Fibroblast of skin of scalp (primary cell): ENCODE results near the gene C1QTNF6.
"Not testable (repeated sequence)": the region's sequence is repeated elsewhere in the genome, so short reads cannot be mapped to it uniquely, and the experiment has no call there.

Experiments used
- DNase-seq: peaks from one replicate; pipeline ENCODE4 v3.0.0-alpha.2; 2013

Gene C1QTNF6

DNA sequence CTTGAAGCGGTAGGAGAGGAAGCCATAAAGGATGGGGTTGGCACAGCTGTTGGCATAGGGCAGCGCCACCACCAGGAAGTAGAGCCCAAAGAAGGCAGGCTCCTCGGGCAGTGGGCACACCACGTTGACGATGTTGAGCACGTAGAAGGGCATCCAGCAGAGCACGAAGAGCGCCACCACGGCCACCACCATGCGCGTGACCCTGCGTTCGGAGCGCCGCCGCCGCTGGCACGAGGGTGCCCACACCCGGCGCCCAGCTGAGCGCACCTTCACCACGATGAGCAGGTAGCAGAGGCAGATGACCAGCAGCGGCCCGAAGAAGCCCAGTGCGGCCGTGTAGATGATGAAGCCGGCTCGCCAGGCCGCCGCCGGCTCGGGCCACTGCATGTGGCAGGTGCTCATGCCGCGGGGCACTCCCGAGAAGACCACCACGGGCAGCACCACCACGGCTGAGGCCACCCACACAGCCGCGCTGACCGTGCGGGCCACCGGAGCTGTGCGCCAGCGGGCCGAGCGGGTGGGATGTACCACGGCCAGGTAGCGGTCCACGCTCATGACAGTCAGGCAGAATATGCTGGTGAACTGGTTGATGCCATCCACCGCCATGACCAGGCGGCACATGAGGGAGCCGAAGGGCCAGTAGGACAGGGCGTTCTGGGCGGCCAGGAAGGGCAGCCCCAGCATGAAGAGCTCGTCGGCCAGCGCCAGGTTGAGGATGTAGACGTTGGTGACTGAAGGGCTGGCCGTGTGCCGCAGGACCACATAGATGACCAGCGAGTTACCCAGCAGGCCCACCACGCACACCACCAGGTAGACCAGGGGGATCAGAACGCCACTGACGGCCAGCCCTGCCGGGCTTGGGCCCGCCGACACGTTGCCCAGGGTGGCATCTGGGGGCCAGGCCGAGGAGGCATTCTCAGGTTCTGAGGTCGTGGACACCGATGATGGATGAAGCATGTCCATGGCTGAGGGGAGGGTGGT, 19.1 kb upstream of the C1QTNF6 start:
- no peak for DNase-seq

DNA sequence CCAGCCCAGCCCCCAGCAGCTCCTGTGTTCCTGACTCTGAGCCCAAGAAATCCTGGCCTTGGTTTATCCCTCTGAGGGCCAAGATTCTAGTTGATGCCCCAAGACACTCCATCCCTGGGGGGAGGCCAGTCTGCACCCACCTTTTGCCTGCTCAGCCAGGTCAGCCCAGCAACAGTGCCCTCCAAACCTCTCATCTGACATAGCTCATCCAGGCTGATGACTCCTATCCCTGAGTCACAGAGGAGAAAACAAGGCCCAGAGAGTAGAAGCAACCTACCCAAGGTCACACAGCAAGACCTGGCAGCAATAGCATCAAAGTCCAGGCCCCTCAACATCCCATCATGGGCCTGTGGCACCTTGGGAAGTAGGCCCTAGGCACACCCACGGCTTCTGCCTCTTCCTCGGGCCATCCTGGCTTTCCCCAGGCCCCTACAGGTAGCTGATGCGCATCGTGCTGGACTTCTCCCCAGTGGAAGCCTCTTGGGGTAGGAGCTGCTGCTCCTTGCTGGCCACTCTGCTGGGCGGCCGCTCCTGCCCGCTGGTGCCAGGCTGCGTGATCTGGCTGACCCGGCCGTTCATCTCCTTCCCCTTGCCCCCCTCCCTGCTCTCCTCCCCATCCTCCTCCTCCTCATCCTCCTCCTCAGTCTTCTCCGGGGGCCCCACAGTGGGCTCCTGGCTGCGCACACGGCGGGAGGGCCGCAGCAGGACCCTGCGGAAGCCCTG, 18.2 kb upstream of the C1QTNF6 start:
- no peak for DNase-seq

DNA sequence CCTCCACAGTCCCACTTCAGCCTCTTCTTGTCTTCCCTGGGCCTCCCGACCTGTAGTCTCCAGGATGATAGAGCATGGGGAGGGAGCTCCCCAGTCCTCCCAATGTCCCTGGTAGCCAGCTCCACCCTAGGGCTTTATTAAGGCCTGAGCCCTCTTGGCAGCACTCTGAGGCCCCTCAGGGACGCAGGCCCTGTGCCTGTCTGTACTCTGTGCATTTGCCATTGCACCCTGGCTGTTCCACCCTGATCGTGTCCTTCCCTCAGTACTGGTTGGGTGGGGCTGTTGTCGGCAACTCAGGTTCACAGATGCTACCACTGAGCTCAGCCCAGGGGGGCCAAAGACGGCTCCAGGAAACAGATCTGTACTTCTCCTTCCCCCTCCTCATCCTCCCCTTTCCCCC, 17.0 kb upstream of the C1QTNF6 start:
- DNase-seq = no peak

DNA sequence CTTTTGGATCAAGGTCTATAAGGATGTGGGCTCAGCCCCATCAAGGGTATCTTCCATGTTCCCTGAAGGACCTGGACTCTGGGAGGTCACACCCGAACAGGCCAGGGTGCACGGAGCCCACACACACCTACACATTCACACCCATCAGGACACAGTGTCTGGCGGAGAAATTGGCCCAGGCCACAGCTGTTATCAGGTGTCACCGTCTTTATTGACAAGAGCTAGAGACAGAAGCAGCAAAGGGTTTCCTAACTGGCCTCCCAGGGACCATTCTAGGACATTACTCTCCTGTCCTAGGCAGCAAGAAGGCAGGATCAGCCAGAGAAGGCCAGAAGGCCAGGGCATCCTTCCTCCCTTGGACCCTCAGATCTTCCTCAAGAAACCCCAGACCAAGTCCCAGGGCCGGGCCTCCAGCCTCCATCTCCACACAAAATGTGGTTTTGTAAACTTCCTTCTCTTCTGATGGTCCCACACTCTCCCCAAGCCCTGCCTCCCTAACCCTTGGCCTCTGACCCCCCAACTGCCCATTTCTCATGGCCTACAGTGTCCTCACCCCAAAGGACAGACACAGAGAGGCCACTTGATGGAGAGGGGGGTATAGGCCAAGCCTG, 16.1 kb upstream of the C1QTNF6 start:
- no peak for DNase-seq

DNA sequence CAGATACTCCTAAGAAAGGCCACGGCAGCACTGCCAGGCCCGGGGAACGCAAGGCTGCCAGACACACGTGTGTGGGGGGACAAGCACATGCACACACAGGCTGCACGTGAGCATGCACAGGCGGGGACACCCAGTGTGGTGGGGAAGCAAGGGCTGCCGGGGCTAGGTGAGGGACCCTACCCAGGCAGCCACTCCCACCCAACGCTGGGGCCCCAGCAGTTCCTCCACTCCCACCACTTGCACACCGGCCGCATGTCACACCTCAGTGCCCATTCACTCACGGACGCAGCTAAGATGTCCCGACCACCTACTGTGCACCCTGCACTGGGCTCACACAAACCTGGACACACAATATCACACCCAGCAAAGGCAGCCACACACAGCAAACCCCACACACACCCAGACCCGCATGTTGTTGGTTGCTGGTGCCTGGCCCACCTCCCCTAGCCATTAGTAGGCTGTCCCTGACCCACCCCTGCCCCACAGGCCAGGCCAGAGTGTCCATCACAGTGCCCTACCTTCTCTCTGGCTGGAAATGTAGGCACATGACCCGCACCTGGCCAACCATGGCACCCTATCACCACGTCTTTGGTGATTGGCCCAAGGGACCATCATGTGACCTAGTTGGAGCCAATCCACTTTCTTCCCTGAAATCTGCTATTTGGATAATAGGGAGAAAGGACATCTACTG, 15.5 kb upstream of the C1QTNF6 start:
- DNase-seq = no peak

DNA sequence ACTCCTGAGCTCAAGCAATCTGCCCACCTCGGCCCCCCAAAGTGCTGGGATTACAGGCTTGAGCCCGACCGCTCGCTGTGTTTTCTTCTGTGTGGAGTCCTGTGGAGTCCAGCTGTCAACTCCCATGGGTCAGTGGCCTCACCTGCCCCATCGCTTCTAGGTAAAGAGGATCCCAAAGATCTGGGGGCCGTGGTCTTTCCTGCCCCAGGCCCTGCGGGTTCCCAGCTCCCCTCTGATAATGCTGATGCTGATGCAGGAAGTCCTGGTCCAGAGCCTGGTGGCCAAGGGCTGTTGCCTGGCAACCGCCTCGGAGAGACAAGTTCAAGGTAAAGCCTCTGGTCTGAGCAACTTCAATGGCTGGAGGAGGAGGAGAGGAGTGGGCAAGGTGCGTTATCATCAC, 14.7 kb upstream of the C1QTNF6 start:
- no peak for DNase-seq

DNA sequence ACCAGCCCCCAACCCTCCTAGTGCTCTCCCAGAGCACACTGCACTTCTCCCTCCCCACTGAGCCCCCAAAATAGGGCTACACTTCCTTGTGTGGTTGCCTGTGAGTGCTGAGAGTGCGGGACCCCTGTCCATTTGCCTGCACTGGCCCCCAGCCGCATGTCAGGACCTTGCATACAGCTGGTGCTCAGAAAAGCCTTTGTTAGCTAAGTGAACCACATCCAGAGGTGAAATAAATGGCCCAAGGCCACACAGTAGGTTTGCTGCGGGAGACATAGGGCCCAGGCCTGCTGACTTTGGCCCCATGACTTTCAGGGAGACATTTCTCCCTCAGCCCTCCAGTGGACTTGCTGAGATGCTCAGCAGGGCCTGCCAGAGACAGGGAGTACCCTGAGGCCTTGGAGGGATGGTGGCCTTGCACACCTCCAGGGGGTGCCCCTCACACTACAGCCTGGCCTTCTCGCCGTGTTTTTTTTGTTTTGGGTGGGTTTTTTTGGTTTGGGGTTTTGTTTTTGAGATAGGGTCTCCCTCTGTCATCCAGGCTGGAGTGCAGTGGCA, 14.0 kb upstream of the C1QTNF6 start:
- DNase-seq = no peak

DNA sequence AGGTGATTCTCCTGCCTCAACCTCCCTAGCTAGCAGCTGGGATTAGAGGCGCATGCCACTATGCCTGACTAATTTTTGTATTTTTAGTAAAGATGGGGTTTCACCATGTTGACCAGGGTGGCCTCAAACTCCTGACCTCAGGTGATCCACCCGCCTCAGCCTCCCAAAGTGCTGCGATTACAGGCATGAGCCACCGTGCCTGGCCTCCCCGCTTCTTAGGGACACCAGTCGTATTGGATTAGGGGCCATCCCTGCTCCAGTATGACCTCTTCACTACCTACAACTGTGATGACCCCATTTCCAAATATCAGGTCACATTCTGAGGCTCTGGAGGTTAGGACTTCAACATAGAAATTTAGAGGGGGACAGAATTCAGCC, 13.4 kb upstream of the C1QTNF6 start:
- not testable (repeated sequence) for DNase-seq

DNA sequence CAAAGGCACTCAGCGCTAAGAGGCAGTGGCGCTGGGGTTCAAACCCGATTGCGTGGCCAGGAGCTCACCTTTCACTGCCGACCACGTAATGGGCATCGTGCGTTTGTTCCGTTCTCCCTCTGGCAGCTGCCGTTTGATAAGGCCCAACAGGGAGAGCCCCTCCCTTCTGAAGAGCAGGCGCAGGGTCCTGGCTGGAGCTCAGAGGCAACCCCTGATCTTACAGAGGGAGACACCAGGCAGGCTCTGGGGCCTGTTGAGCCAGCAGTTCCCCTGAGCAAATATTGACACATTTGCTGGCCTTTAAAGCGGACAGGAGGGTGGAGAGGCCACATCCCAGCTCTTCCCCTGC, 11.7 kb upstream of the C1QTNF6 start:
- no peak for DNase-seq

DNA sequence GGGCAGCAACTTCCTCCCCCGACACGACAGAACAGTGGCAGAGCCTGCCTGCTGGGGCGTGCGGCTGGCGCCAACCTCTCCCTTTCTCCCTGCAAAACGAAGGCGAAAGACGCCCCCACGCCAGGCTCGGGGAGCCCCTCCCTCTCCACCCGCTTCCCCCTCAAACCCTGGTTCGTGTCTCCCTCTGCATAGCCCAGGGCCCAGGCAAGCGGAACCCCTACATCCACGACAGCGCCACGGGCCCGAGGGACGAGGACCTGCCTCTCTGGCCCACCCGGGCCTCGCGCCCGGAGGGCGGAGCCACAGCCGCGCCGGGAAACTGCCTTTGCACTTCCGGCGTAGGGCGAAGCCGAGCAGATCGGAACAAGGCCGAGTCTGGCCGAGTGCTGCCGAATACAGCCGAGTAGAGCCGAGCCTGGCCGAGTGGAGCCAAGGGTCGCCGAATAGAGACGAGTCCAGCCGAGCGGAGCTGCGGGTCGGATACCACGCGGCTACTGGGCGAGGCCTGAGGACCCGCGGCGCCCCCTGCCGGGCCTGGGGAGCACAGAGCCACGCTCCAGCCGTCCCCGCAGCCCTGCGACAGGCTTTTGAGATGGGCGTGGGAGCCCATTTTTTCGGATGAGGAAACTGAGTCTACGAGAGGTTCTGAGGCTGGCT, 11.2 kb upstream of the C1QTNF6 start:
- peak; percentile 97 for DNase-seq

DNA sequence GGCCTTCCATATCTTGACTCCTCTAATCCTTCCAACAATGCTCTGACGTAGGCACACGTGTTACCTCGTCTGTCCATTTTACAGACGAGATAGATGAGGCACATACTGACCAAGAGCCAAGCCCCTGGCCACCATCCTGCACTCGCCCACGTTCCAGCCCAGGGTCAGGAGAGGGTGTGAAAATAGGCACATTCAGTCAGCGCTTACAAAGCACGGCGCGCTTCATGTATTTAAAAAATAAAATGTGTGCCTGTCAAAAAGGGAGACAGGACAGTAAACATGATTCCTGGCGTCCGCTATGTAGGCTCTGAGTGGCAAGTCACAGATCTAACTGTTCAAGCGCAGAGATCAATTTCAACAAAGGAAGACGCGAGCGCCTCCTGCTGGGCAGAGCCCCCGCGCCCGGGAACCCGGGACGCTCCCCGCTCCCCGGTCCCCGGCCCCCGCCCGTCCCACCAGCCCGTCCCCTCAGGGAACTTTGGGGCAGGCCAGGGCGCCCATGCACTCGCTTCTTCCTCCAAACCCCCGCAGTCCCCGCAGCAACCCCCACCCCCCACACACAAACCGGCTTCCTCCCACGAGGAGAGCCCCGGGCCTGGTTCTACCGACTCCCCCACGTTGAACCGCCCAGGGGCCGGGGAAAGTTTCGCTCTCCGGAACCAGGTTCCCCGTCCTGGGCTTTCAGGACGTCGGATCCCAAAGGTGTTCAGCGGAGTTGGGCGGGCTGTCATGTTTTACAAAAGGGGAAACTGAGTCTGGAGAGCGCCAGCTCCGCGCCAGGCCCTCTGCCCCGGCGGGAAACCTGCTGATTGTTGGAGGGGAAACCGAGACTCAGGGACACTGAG, 10.4 kb upstream of the C1QTNF6 start:
- DNase-seq = peak; percentile 72

DNA sequence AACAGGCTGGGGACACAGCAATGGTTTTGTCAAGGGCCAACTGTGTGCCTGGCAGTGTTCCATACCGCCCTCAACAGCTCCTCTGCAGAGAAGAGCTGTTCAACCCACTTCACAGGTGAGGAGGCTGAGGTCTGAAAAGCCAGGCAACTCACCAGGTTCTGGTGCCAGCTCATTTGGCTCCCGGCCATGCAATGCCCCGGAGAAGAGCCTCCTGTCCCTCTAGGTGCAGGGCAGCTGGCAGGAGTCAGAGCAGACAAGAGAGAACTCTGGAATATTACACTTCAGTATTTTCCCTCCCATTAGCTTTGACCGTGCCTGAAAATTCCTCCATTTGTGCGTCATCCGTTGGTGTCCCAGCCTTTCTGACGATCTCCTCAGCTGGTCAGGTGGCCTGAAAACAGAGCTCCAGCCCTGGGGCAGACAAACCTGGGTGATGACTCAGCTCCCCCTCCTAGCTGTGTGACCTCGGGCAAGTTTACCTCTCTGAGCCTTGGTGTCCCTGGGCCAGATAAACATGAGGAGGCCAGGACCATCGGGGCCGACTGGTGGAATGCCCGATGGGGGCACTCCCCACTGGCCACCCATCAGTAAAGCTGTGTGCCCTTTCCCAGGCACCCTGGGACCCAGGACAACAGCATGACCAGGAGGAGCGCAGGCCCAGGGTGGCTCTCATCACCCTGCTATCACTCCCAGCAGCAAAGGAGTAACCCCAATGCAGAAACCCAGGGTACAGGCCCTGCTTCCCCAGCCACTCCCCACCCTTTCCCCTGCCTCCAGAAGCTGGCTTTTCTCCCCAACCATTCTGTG, 9.6 kb upstream of the C1QTNF6 start:
- no peak for DNase-seq

DNA sequence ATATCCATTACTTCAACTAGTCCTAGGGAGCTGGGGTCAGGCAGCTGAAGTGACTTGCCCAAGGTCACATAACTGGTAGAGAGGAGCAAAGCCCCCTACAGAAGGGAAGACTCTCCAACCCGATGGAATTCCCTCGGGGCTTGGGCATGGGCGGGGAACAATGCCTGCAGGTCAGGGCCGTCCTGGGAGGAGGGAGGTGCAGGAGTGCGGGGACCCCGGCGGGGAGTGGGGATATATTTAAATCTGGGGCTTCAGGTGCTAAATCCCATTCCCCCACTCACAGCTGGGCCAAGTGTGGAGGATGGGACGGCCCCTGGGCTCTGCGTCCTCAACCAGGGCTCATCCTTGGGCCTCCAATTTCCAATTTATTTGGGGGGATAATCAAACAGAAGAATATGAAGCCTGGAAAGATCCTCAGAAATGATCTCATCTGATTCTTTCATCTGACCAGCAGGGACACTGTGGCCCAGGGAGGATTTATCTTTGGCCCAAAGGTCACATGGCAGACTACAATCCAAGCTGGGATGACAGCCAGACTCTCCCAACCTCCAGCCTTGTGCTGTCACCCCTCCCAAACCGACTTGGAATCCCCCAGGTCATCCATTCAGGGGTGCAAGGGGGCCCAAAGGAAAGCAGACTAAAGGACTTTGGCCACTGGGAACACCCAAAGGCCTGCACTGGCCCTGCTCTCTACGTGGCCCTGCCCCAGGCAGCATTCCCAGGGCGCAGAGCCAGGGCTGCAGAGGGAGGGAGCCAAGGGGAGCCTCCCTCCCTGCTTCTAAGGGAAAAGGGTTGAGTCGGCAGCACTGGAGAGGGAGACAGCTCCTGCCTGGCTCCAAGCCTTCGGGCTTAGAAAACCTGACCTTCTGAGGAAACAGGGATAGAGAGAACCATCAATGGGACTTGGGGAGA, 8.7 kb upstream of the C1QTNF6 start:
- peak; percentile 79 for DNase-seq

DNA sequence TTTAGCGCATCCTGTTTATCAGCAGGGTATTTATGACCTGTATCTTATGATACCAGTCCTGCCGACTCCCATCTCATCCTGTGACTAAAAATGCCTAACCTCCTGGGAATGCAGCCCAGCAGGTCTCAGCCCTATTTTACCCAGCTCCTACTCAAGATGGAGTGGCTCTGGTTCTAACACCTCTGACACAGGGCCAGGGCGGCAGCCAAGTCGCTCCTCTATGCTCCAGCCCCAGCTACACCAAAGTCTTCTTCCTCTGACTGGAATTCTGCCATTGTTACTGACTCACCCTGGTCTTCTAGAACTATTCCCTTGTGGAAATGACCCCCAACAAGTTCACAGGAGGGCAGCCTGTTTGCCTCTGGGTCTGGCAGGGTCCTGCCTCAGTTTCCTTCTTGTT, 7.9 kb upstream of the C1QTNF6 start:
- no peak for DNase-seq

DNA sequence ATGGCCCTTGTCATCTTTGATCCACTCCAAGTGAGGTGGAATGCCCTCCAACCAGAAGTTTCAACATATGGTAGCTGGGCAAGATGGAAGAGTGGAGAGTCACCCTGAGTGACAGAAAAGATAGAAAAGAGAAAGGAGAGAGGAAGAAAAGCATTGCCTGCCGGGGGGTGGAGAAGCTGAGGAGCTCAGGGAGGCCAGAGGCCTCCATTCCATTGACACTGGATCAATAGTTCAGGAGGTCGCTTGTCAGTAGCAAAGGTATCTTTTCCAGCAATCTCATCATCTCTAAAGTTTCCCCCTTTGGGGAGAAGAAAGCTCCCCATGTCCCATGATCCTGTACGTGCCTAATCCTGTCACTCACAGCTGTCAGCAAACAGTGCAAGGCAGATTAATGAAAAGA, 6.7 kb upstream of the C1QTNF6 start:
- DNase-seq = no peak

DNA sequence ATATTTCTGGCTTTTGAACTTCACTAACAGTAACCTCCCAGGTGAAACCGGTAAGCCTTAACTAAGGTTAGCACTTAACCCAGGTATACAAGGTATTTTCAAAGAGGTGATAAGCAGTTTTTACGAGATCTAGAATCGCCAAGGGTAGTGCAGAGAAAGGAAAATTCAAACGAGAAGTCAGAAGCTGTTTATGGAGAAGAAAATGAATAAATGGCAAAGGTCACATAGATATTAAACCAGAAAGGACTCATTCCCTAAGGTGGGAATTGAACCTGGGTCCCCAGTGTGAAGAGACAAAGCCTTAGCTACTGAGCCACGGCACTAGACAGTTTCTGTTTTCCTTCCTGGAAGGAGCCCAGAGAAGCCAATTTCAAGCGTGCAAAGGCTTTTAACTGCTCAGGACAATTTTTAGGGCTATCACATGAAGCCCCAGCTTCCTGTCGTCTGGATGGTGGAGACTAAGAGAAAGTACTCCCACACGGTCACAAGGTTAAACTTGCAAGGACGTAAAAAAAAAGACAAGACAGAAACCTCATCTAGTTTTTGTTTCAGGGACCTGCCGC, 5.7 kb upstream of the C1QTNF6 start:
- peak; percentile 47 for DNase-seq

DNA sequence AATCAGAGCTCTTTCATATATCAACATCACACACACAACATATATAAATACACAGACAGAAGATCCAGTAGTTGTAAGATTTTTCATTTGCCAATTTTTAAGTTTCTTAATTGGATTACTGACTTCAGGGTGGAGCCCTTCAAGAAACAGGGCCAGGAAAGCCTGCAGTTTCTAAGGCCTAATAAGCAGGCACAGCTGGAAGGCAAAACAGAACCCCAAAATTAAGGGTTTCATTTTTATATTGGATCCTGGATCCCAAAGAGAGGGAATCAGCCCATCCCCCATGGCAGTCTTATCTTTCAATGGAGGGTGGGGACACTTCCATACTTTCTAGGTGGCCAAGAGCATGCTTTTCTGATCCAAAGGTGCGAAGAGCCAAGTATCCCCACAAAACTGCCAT, 4.7 kb upstream of the C1QTNF6 start:
- no peak for DNase-seq

DNA sequence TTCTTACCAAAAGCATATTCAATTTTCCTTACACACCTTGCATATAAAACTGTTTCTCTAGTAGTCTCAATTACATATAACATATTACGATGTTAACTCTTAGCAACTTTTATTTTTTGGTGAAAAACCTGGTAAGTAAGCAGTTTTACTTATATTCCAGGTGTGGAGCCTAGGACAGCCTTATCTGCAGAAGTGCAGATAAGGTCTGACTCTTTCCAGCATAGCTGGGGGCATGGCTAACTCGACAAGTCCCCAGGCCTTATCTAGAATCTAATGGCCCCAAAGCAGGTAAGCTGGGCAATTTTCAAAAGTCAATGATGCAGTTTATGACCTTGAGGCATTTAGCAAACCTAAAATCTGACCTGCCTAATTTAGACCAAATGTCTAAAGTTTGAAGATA, 4.2 kb upstream of the C1QTNF6 start:
- no peak for DNase-seq

DNA sequence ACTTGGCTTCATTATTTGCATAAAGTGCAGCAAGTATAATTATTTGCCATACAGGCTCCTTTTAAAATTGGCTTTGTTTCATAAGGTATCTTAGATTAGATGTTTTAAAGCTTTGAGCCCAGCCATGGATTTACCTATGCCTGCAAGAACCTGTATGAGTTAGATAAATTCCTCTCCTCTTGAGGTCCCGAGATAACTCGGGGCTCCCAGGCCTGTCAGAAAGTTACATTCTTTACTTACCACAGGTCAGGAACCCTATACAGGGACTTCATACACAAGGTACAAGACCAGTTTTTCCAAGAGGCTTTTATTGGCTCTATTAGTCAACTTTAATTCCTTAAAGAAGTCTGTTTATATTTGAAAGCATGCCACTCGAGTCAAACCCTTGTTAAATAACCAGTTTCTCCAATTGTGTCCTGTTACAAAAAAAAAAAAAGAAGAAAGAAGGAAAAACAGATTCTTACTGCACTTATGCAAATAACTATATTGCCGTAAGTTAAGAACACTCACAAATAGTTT, 2.3 kb upstream of the C1QTNF6 start:
- DNase-seq = no peak
